Measurements from ENCODE around the gene ATG9A. TPM values are rescaled to one million over a fixed set of nuclear protein-coding genes. Genes with fewer than 3 reads are reported as not detected.

The ATG9A gene
- total RNA-seq, 4 donors from 2014 or later: 39.8 to 82.6 (median 47.0) TPM

DNA sequence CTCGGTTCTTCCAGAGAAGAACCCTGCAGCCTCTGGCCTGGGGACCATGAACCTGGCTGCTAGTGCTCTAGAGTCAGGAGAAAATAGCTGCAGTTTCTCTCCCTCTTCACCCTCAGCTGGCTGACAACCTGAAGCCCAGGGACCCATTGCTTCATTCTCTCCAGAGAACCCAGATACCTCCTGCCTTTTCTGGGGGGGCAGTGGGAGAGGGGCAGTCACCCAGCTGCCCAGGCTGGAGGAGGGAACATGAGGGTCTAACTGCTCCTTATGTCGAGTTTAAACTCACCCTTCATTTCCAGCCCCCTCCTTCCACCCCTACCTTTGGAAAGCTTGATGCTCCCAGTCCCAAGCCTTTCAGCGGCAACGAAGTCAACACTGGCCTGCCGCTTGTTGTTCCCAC is 30.5 kb downstream of the ATG9A start:
- 60 to 64% methylated on average over 4 of the region's 5 CpGs for WGBS, 2 donors (ENCODE audit: low coverage in 1 of 2)
- no peak for TF ChIP-seq POLR2AphosphoS5 (IDR thresholded peaks at IDR 0.05)
- no peak for TF ChIP-seq CTCF (IDR thresholded peaks at IDR 0.05)
- TF ChIP-seq POLR2A (IDR thresholded peaks at IDR 0.05): no peak
- no peak for TF ChIP-seq EP300 (IDR thresholded peaks at IDR 0.05)
- Histone ChIP-seq H3K4me1 (no peaks in the 10 kb centered on the region), H3K9me3 (no peaks in the 10 kb centered on the region), H3K36me3 (no peaks in the 10 kb centered on the region), H3K27me3 (peaks cover 18% of the 10 kb centered on the region), H3K27ac (no peak overlapping the region), H3K4me3 (no peak overlapping the region)
- ATAC-seq: no peak

DNA sequence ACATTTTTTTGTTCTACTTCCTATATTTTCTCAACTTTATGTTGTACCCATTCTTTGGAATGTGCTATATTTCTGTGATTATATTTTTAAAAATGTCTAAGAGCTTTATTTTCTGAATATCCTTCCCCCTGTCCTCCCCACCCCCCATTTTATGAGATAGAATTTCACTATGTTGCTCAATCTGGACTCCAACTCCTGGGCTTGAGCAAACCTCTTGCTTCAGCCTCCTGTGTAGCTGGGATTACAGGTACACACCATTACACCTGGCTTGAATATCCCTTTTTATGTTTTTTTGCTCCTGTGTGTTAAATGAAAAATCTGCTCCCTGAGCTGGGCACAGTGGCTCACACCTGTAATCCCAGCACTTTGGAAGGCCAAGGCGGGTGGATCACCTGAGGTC is 32.0 kb downstream of the ATG9A start:
- no peaks in the 10 kb centered on the region for H3K36me3 ChIP-seq
- no peak overlapping the region for H3K27ac ChIP-seq
- ATAC-seq: no peak
- TF ChIP-seq POLR2AphosphoS5 (IDR thresholded peaks at IDR 0.05): no peak
- WGBS, 2 donors (ENCODE audit: low coverage in 1 of 2): no CpG with 5 or more reads among the region's 1 CpG
- no peaks in the 10 kb centered on the region for H3K4me1 ChIP-seq
- no peaks in the 10 kb centered on the region for H3K9me3 ChIP-seq
- peaks cover 18% of the 10 kb centered on the region for H3K27me3 ChIP-seq
- no peak overlapping the region for H3K4me3 ChIP-seq

DNA sequence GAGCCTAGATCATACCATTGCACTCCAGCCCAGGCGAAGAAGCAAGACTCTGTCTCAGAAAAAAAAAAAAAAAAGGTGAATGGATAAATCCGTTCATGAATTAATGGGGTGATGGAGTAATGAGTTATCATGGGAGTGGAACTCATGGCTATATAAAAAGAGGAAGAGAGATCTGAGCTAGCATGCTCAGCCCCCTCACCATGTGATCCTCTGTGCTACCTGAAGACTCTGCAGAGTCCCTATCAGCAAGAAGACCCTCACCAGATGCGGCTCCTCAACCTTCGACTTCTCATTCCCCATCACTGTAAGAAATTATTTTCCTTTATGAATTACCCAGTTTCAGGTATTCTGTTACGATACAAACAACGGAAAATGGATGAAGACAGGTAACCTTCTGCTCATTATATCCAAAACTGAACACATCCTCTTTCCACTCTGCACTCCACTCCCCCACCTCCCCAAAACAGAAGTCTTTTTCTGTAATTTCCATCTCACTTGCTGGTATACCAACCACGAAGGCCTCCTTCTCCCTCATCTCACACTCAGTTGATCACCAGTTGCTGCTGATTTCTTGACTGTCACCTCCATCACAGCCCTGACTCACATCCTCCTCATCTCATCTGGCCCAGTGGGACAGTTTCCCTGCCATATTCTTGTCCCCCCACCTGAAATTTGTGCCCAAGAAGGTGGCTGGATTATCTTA is 42.5 kb downstream of the ATG9A start:
- WGBS, 2 donors (ENCODE audit: low coverage in 1 of 2): 89 to 90% methylated on average over 1 to 7 of the region's 7 CpGs
- no peaks in the 10 kb centered on the region for H3K4me1 ChIP-seq
- TF ChIP-seq POLR2A (IDR thresholded peaks at IDR 0.05): no peak
- no peak for TF ChIP-seq EP300 (IDR thresholded peaks at IDR 0.05)
- TF ChIP-seq CTCF (IDR thresholded peaks at IDR 0.05): no peak
- no peak for TF ChIP-seq POLR2AphosphoS5 (IDR thresholded peaks at IDR 0.05)
- no peaks in the 10 kb centered on the region for H3K9me3 ChIP-seq
- H3K27me3 ChIP-seq: no peaks in the 10 kb centered on the region
- no peak overlapping the region for H3K4me3 ChIP-seq
- peaks cover 0 to 42% of the 10 kb centered on the region in 2 donors for H3K36me3 ChIP-seq
- no peak overlapping the region for H3K27ac ChIP-seq
- ATAC-seq: no peak

- no peak overlapping the region for H3K4me3 ChIP-seq
- H3K36me3 ChIP-seq: peaks cover 0 to 67% of the 10 kb centered on the region in 2 donors
- no peaks in the 10 kb centered on the region for H3K9me3 ChIP-seq
- no peak for ATAC-seq
- no peak overlapping the region for H3K27ac ChIP-seq
- no peaks in the 10 kb centered on the region for H3K27me3 ChIP-seq
- 100% methylated on average over 1 of the region's 2 CpGs; no CpG with 5 or more reads in 1 of the 2 donors for WGBS, 2 donors (ENCODE audit: low coverage in 1 of 2)
- TF ChIP-seq POLR2AphosphoS5 (IDR thresholded peaks at IDR 0.05) (no peak), EP300 (IDR thresholded peaks at IDR 0.05) (no peak), POLR2A (IDR thresholded peaks at IDR 0.05) (no peak), CTCF (IDR thresholded peaks at IDR 0.05) (no peak)
- H3K4me1 ChIP-seq: peaks cover 0 to 20% (median 9%) of the 10 kb centered on the region in 3 donors
Observed at GRCh38 chr2:219184121-219184520, 45.3 kb downstream of the ATG9A start.

DNA sequence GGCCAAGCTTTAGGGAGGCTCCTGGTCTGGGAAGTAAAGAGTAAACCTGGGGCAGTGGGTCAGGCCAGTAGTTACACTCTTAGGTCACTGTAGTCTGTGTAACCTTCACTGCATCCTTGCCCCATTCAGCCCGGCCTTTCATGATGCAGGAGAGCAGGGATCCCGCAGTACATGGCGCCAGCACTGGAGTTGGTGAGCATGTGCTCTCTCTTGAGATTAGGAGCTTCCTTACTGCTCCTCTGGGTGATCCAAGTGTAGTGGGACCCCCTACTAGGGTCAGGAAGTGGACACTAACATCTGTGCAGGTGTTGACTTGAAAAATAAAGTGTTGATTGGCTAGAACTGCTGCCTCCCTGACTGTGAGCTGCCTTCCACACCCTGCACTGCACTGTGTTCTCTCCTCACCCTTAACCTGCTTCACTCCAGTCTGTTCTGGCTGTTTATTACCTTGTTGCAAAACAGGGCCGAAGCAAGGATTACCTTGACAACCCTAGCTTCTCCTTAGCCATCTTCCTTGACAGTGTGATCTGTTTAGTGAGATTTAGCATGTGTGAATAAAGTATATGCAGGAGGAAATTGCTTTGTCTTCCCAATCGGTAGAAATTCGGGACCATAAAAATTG is 46.2 kb downstream of the ATG9A start:
- no peak for TF ChIP-seq EP300 (IDR thresholded peaks at IDR 0.05)
- Histone ChIP-seq H3K9me3 (no peaks in the 10 kb centered on the region), H3K4me1 (peaks cover 0 to 27% (median 15%) of the 10 kb centered on the region in 3 donors), H3K27me3 (no peaks in the 10 kb centered on the region), H3K27ac (no peak overlapping the region), H3K4me3 (no peak overlapping the region), H3K36me3 (peaks cover 0 to 67% of the 10 kb centered on the region in 2 donors)
- WGBS, 2 donors (ENCODE audit: low coverage in 1 of 2): 78 to 97% methylated on average over 3 to 5 of the region's 6 CpGs
- ATAC-seq: no peak

All from gastroesophageal sphincter (tissue), 4 donors.